HepG2 (cell line): ENCODE measurements around the gene TTYH1. TPM values are rescaled to one million over a fixed set of nuclear protein-coding genes. Genes with fewer than 3 reads are reported as not detected.

ENCODE experiments used
- AGO2 ChIP-seq: fragments of 200-400 bp; formaldehyde crosslinking; optimal IDR thresholded peaks from 2 replicates; pipeline ENCODE3; 2017; ENCODE audit warnings: mild to moderate bottlenecking, low read depth, low read length, moderate library complexity
- GABPB1 ChIP-seq: IDR thresholded peaks from 2 replicates; pipeline ENCODE4 v1.6.1; 2016; ENCODE audit warnings: mild to moderate bottlenecking, missing genetic modification reagents, moderate library complexity, missing compliant biosample characterization
- HNRNPUL1 ChIP-seq: fragments of 200-400 bp; formaldehyde crosslinking; IDR thresholded peaks from 2 replicates; pipeline ENCODE4 v1.6.1; 2017; ENCODE audit warnings: low read depth, mild to moderate bottlenecking, low read length, moderate library complexity
- MEIS1 ChIP-seq: sonication (generic); formaldehyde crosslinking; IDR thresholded peaks from 2 replicates; pipeline ENCODE4 v1.9.0; 2021; ENCODE audit warnings: mild to moderate bottlenecking, missing genetic modification reagents, moderate library complexity, borderline replicate concordance
- RAD51 ChIP-seq: fragments of 450-650 bp; IDR thresholded peaks from 2 replicates; pipeline ENCODE4 v1.6.1; 2016; ENCODE audit warnings: borderline replicate concordance
- SP2 ChIP-seq: sonication (generic); formaldehyde crosslinking; IDR thresholded peaks from 2 replicates; pipeline ENCODE4 v1.5.1; 2020; ENCODE audit warnings: mild to moderate bottlenecking, missing genetic modification reagents
- ZNF33A ChIP-seq: sonication (generic); formaldehyde crosslinking; IDR thresholded peaks from 2 replicates; pipeline ENCODE4 v1.5.1; 2020; ENCODE audit warnings: missing genetic modification reagents, mild to moderate bottlenecking, moderate library complexity, borderline replicate concordance
- ZNF484 ChIP-seq: sonication (generic); formaldehyde crosslinking; IDR thresholded peaks from 2 replicates; pipeline ENCODE4 v1.5.1; 2020; ENCODE audit warnings: mild to moderate bottlenecking, low read depth, missing genetic modification reagents, borderline replicate concordance
- ZNF572 ChIP-seq: sonication (generic); formaldehyde crosslinking; IDR thresholded peaks from 2 replicates; pipeline ENCODE4 v1.5.1; 2020; ENCODE audit warnings: mild to moderate bottlenecking, missing genetic modification reagents
- ZNF776 ChIP-seq: sonication (generic); formaldehyde crosslinking; IDR thresholded peaks from 2 replicates; pipeline ENCODE4 v1.4.0; 2020; ENCODE audit warnings: mild to moderate bottlenecking, missing genetic modification reagents
- ZNF879 ChIP-seq: sonication (generic); formaldehyde crosslinking; IDR thresholded peaks from 2 replicates; pipeline ENCODE4 v1.8.1; 2023; ENCODE audit warnings: missing genetic modification reagents
- ZSCAN30 ChIP-seq: sonication (generic); formaldehyde crosslinking; IDR thresholded peaks from 2 replicates; pipeline ENCODE4 v1.5.0; 2020; ENCODE audit warnings: mild to moderate bottlenecking, missing genetic modification reagents
- polyA plus RNA-seq, 8 experiments: library from polyadenylated mRNA; depleted of rRNA in 3 of 8; stranded (reverse) in 7 of 8; unstranded in 1 of 8; fragments of >200 nt; fragmentation: Illumina TruSeq in 4 of 8; extraction: Trizol in 4 of 8; gene quantifications; 2 replicates each; pipeline versions ENCODE4 v1.2.1 to v1.2.3, GENCODE V29; 2011 to 2016; ENCODE audit warnings: low read depth in 4 of 8, missing spikeins in 1 of 8, mixed read lengths in 1 of 8; ENCODE audit not compliant: insufficient read depth in 1 of 8
- total RNA-seq, 5 experiments: library from RNA; depleted of rRNA; stranded (reverse); fragments of >200 nt; fragmentation: Illumina TruSeq; extraction: Trizol; gene quantifications; 2 replicates each; pipeline ENCODE4 v1.2.3, GENCODE V29; 2016; ENCODE audit warnings: low read depth in 1 of 5
- TF ChIP-seq, protein P1 (sequence below): sonication (generic); formaldehyde crosslinking; IDR thresholded peaks from 2 replicates; pipeline ENCODE4 v1.5.1; 2020; ENCODE audit warnings: missing genetic modification reagents, mild to moderate bottlenecking, borderline replicate concordance
- TF ChIP-seq, protein P2 (sequence below): sonication (generic); formaldehyde crosslinking; IDR thresholded peaks from 2 replicates; pipeline ENCODE4 v1.4.0; 2020; ENCODE audit warnings: missing genetic modification reagents
- TF ChIP-seq, protein P3 (sequence below): sonication (generic); formaldehyde crosslinking; conservative IDR thresholded peaks from 2 replicates; pipeline ENCODE4 v1.8.0; 2022; ENCODE audit warnings: missing genetic modification reagents
- TF ChIP-seq, protein P4 (sequence below): sonication (generic); formaldehyde crosslinking; conservative IDR thresholded peaks from 2 replicates; pipeline ENCODE4 v1.4.0; 2020; ENCODE audit warnings: missing genetic modification reagents
- TF ChIP-seq, protein P5 (sequence below): sonication (generic); formaldehyde crosslinking; IDR thresholded peaks from 2 replicates; pipeline ENCODE4 v1.8.0; 2022; ENCODE audit warnings: low read depth, missing genetic modification reagents
- TF ChIP-seq, protein P6 (sequence below): sonication (generic); formaldehyde crosslinking; IDR thresholded peaks from 2 replicates; pipeline ENCODE4 v1.5.0; 2020; ENCODE audit warnings: missing genetic modification reagents

Gene TTYH1
- total and polyA plus RNA-seq, 2 of the 13 experiments (the other 11 are each of a cell fraction or from before 2014, with no cell fraction given), result 6.9 to 19.9 TPM

DNA sequence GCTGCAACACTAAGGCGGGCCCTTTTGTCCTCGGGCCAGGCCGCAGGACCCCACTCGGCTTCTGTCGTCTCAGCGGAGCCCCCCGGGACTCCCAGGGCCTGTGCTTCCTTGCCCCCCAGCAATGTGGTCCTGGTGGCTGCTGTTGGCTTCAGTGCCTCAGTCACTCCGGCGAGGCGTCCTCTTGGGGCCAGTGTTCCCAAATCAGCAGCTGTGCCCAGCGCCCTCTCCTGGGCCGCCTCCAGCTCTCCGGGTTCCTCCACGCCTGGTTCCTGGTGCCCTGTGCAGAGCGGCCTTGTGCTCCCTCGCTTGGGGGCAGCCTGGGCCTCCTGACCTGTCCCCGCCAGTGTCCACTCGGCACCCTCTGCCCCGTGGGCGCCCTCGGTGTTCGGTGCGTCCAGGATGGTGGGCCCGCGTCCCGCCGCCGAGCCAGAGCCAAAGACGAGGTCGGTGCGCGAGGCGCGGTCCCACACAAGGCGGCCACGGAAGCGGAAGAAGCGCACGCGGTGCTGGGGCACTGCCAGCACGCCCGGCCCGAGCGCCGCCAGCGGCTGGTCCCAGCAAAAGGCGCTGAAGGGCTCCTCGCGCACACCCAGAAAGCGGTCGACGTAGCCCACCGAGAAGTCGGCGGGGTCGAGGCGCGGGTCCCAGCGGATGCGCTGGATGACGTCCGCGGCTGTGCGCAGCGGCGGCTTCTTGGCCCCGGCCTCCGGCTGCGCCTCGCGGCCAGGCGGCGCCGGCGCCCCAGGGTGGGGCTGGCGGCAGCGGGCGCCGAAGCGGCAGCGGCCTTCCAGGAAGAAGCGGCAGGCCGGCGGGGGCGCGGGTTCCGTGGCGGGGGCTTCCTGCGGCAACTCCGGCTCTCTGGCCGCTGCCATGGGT is 47.6 kb downstream of the TTYH1 start (continued):
- TF ChIP-seq, protein P1, sequence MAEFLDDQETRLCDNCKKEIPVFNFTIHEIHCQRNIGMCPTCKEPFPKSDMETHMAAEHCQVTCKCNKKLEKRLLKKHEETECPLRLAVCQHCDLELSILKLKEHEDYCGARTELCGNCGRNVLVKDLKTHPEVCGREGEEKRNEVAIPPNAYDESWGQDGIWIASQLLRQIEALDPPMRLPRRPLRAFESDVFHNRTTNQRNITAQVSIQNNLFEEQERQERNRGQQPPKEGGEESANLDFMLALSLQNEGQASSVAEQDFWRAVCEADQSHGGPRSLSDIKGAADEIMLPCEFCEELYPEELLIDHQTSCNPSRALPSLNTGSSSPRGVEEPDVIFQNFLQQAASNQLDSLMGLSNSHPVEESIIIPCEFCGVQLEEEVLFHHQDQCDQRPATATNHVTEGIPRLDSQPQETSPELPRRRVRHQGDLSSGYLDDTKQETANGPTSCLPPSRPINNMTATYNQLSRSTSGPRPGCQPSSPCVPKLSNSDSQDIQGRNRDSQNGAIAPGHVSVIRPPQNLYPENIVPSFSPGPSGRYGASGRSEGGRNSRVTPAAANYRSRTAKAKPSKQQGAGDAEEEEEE (CRISPR knock-in tag), result no peak
- TF ChIP-seq ZNF484 (CRISPR knock-in tag), result peak; percentile 33; the same call in 1 of the 2 replicates
- TF ChIP-seq, protein P2, sequence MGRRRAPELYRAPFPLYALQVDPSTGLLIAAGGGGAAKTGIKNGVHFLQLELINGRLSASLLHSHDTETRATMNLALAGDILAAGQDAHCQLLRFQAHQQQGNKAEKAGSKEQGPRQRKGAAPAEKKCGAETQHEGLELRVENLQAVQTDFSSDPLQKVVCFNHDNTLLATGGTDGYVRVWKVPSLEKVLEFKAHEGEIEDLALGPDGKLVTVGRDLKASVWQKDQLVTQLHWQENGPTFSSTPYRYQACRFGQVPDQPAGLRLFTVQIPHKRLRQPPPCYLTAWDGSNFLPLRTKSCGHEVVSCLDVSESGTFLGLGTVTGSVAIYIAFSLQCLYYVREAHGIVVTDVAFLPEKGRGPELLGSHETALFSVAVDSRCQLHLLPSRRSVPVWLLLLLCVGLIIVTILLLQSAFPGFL (CRISPR knock-in tag), result peak; percentile 95; the same call in 1 of the 2 replicates
- TF ChIP-seq, protein P3, sequence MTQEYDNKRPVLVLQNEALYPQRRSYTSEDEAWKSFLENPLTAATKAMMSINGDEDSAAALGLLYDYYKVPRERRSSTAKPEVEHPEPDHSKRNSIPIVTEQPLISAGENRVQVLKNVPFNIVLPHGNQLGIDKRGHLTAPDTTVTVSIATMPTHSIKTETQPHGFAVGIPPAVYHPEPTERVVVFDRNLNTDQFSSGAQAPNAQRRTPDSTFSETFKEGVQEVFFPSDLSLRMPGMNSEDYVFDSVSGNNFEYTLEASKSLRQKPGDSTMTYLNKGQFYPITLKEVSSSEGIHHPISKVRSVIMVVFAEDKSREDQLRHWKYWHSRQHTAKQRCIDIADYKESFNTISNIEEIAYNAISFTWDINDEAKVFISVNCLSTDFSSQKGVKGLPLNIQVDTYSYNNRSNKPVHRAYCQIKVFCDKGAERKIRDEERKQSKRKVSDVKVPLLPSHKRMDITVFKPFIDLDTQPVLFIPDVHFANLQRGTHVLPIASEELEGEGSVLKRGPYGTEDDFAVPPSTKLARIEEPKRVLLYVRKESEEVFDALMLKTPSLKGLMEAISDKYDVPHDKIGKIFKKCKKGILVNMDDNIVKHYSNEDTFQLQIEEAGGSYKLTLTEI, result no peak
- 0 out of 2 replicates have a peak, but pooled peaks have one; percentile 17 for TF ChIP-seq ZNF879
- TF ChIP-seq ZSCAN30 (CRISPR knock-in tag), result no peak
- no peak for TF ChIP-seq HNRNPUL1
- TF ChIP-seq, protein P4, sequence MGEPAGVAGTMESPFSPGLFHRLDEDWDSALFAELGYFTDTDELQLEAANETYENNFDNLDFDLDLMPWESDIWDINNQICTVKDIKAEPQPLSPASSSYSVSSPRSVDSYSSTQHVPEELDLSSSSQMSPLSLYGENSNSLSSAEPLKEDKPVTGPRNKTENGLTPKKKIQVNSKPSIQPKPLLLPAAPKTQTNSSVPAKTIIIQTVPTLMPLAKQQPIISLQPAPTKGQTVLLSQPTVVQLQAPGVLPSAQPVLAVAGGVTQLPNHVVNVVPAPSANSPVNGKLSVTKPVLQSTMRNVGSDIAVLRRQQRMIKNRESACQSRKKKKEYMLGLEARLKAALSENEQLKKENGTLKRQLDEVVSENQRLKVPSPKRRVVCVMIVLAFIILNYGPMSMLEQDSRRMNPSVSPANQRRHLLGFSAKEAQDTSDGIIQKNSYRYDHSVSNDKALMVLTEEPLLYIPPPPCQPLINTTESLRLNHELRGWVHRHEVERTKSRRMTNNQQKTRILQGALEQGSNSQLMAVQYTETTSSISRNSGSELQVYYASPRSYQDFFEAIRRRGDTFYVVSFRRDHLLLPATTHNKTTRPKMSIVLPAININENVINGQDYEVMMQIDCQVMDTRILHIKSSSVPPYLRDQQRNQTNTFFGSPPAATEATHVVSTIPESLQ (CRISPR knock-in tag), result no peak
- TF ChIP-seq RAD51, result no peak
- TF ChIP-seq AGO2, result peak; percentile 99
- TF ChIP-seq SP2 (CRISPR knock-in tag), result peak; percentile 54; the same call in 1 of the 2 replicates
- TF ChIP-seq, protein P5, sequence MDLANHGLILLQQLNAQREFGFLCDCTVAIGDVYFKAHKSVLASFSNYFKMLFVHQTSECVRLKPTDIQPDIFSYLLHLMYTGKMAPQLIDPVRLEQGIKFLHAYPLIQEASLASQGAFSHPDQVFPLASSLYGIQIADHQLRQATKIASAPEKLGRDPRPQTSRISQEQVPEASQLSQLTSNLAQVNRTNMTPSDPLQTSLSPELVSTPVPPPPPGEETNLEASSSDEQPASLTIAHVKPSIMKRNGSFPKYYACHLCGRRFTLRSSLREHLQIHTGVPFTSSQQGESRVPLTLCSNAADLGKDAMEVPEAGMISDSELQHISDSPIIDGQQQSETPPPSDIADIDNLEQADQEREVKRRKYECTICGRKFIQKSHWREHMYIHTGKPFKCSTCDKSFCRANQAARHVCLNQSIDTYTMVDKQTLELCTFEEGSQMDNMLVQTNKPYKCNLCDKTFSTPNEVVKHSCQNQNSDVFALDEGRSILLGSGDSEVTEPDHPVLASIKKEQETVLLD (CRISPR knock-in tag), result peak; percentile 29; the same call in 1 of the 2 replicates
- TF ChIP-seq ZNF33A (CRISPR knock-in tag), result no peak
- TF ChIP-seq MEIS1 (CRISPR knock-in tag), result no peak
- TF ChIP-seq ZNF776 (CRISPR knock-in tag), result peak; percentile 81
- TF ChIP-seq GABPB1 (CRISPR knock-in tag), result peak; percentile 76
- TF ChIP-seq ZNF572 (CRISPR knock-in tag), result peak; percentile 73; the same call in 1 of the 2 replicates
- TF ChIP-seq, protein P6, sequence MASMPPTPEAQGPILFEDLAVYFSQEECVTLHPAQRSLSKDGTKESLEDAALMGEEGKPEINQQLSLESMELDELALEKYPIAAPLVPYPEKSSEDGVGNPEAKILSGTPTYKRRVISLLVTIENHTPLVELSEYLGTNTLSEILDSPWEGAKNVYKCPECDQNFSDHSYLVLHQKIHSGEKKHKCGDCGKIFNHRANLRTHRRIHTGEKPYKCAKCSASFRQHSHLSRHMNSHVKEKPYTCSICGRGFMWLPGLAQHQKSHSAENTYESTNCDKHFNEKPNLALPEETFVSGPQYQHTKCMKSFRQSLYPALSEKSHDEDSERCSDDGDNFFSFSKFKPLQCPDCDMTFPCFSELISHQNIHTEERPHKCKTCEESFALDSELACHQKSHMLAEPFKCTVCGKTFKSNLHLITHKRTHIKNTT, result 0 out of 2 replicates have a peak, but pooled peaks have one; percentile 75
